ENCODE data around the gene VKORC1.
A peak's percentile ranks its signal among the peaks of the same experiment; 100 is the strongest.

VKORC1 gene

GRCh38 chr16:31076319-31076718 is 18.3 kb downstream of the VKORC1 start:
- no peak for DNase-seq (ENCODE audit: low read depth)
- TF ChIP-seq, protein P1, sequence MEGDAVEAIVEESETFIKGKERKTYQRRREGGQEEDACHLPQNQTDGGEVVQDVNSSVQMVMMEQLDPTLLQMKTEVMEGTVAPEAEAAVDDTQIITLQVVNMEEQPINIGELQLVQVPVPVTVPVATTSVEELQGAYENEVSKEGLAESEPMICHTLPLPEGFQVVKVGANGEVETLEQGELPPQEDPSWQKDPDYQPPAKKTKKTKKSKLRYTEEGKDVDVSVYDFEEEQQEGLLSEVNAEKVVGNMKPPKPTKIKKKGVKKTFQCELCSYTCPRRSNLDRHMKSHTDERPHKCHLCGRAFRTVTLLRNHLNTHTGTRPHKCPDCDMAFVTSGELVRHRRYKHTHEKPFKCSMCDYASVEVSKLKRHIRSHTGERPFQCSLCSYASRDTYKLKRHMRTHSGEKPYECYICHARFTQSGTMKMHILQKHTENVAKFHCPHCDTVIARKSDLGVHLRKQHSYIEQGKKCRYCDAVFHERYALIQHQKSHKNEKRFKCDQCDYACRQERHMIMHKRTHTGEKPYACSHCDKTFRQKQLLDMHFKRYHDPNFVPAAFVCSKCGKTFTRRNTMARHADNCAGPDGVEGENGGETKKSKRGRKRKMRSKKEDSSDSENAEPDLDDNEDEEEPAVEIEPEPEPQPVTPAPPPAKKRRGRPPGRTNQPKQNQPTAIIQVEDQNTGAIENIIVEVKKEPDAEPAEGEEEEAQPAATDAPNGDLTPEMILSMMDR (IDR thresholded peaks at IDR 0.05; ENCODE audit: control insufficient read depth, extremely low read depth, insufficient read depth) = no peak
- H3K4me3 ChIP-seq (ENCODE audit: low read depth, low read length) = no peak overlapping the region

DNA sequence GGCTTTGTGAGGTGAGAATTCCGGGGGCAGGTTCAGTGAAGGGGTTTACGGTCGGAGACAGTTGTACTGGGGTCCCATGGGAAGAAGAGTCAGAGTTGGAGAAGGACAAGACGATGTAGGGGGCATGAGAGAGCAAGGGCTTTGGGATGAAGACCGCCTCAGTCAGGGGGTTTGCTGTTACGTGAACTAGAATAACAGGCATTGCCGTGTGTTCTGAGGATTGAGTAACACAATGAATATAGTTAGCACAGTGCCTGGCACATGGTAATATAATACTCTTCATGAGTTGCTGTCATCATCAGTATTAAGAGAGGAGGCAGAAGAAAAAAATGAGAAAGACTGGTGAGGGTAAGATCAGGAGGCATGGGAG is 19.8 kb downstream of the VKORC1 start:
- H3K4me3 ChIP-seq (ENCODE audit: low read depth, low read length) = peak overlapping the region; percentile 100
- DNase-seq (ENCODE audit: low read depth) = no peak
- TF ChIP-seq, protein P1 (IDR thresholded peaks at IDR 0.05; ENCODE audit: control insufficient read depth, extremely low read depth, insufficient read depth) = no peak

DNA sequence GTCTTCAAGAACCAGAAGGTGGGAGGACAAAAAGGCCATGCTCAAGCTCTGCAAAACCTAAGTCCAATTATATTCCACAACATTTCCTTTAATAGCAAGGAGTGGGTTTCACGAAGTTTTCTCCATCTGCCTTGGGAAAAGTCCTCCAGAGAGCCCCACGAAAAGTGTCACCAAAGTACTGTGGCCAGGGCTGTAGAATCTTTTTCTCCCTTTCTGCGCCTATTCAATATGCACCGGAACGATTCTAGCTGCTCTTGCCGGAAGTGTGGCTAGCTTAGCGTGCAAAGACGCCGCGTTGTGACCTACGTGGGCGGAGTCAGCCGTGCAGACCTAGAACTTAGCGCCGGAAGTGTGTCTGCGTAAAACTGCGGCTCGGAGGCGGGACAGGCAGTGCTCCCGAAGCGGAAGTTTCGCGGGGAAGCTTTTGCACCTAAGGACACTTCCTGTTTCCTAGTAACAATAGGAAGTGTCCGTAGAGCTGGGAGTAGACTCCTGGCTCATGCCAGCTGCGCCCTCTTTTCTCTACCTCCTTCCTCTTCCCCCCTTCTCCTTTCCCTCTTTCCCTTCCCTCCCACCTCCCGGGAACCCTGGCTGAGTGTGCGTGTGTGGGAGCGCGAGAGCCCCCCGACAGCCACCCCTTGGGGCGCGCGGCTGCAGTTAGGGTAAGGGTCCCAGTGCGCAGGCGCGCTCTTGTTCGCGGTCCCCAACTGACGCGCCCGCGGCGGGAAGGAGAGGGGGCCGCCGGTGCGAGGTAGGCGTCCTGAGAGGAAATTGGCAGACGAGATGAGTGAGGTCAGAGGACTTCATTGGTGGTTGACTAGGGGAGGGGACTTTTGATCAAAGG is 20.4 kb downstream of the VKORC1 start, which contains the start of the genes ZNF646 and ZNF668:
ZNF646 (plus strand) TSS at position 453 of the 844 bp plus-strand sequence. CDS start 1,903 bp downstream, outside the sequence.
ZNF668 (minus strand) TSS at position 271 of the 844 bp plus-strand sequence. CDS start 9,781 bp downstream, outside the sequence.
- peak; percentile 98 for DNase-seq (ENCODE audit: low read depth)
- H3K4me3 ChIP-seq (ENCODE audit: low read depth, low read length) = peak within 1 kb of the TSS; percentile 100
- TF ChIP-seq, protein P1 (IDR thresholded peaks at IDR 0.05; ENCODE audit: control insufficient read depth, extremely low read depth, insufficient read depth) = no peak

GRCh38 chr16:31073142-31073969 is 21.2 kb downstream of the VKORC1 start:
- TF ChIP-seq, protein P1 (IDR thresholded peaks at IDR 0.05; ENCODE audit: control insufficient read depth, extremely low read depth, insufficient read depth) = no peak
- DNase-seq (ENCODE audit: low read depth) = peak; percentile 72
- peak overlapping the region; percentile 100 for H3K4me3 ChIP-seq (ENCODE audit: low read depth, low read length)

DNA sequence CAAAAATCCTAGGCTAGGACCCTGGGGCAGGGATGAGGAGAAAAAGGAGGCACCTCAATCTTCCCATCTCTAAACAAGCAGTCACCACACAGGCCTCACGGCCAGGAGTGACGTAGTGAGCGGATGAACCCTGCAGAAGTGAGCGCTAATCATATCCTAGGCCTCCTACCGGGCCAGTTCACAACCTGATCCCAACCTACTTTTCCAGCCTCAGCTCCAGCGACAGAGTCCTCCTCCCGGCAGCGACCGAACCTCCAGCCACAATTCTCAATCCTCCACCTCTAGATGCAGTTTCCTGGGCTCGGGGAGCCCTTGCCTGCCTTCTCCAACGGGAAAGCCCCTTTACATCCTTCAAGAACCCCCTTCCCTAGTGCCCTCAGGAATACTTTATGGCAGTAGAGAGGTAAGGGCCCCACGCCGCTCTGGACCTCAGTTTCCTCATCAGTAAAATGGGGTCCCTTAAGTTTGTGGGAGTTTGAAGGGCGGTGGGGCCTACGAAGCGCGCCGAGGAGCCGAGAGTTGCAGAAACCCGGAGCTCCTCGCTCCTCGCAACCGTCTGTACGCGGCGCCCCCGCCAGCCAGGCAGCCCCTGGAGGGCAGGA is 22.0 kb downstream of the VKORC1 start:
- TF ChIP-seq, protein P1 (IDR thresholded peaks at IDR 0.05; ENCODE audit: control insufficient read depth, extremely low read depth, insufficient read depth) = no peak
- peak overlapping the region; percentile 100 for H3K4me3 ChIP-seq (ENCODE audit: low read depth, low read length)
- peak; percentile 33 for DNase-seq (ENCODE audit: low read depth)

GRCh38 chr16:31071861-31072260 is 22.7 kb downstream of the VKORC1 start:
- no peak for DNase-seq (ENCODE audit: low read depth)
- H3K4me3 ChIP-seq (ENCODE audit: low read depth, low read length) = peak overlapping the region; percentile 100
- TF ChIP-seq, protein P1 (IDR thresholded peaks at IDR 0.05; ENCODE audit: control insufficient read depth, extremely low read depth, insufficient read depth) = no peak
